ENCODE measurements around the gene KRT4. TPM values are rescaled to one million over a fixed set of nuclear protein-coding genes. Genes with fewer than 3 reads are reported as not detected.

KRT4 gene
- polyA plus RNA-seq, 12 donors, result 0.23 to 677 (median 88.5) TPM; not detected in 6

DNA sequence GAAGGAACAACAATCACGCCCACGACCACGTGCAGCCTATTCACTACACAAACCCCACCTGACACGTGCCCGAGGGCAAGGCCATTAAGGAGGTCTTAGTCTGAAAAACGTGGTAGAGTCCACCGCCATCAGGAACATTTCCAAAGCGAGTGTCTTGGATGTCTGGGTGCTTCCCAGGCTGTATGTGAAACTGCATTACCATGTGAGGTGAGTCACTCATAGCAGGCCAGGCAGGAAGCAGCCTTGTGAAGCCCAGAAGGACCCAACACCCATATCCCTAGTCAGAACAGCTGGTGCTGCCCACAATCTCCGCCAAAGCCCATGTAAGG is 23.5 kb upstream of the KRT4 start:
- no peak for DNase-seq

DNA sequence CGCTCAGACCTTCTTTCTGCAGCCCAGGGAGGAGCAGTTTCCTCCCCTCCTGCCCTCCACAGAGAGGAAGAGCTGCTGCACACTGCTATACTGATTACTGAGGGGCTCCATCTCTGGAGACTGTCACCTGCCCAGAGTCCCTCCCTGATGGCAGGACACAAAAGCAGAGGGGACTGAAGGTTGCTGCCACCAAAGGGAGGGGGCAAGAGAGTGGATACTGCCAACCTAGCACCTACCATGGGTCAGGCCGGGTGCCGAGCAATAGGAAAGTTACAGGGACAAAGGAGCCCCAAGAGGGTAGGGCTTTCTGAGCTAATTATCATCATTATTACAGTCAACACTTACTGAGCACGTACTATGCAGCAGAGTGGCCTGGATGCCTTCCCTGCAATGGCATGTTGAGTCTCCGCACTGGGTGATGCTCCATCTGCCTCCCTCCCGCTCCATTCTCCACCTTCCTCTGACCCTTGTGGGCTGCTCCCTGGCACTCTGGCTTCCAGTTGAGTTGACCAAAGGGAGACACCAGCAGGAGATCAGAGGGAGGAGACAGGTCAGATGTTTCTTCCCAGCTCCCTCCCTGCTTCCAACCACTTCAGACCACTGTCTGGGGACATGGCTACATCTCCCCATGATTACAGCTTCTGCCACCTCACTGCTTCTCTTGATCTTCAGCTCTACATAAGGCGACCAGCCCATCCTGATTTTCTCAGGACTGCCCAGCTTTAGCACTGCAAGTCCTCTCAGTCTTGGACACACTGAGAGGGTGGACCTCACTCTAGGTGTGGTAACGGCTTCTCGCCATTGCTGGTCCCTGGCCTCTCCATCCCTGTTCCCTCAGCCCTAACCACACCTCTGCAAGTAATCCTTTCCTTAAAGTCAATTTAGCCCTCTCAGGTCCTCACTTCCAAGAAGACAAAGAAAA is 22.8 kb upstream of the KRT4 start:
- no peak for DNase-seq

DNA sequence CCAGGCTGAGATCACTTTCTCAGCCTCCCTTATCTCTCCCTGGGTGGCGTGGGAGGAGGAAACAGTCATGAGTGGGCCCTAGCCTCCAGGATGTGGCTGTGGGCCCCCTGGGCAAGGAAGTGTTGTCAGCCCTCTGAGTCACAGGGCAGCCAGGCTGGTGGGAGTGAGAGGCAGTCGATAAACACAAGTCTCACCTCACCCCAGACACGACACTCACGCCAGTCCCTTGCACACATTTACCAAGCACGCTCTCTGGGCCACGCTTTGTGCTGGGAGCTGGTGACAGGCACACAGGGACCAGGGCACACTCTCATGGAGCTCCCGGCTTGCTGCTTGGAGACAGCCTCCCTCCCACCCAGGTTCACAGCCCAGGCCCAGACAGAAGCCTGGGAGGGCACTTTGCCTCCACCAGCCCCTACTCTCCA is 22.1 kb upstream of the KRT4 start:
- DNase-seq, result no peak

DNA sequence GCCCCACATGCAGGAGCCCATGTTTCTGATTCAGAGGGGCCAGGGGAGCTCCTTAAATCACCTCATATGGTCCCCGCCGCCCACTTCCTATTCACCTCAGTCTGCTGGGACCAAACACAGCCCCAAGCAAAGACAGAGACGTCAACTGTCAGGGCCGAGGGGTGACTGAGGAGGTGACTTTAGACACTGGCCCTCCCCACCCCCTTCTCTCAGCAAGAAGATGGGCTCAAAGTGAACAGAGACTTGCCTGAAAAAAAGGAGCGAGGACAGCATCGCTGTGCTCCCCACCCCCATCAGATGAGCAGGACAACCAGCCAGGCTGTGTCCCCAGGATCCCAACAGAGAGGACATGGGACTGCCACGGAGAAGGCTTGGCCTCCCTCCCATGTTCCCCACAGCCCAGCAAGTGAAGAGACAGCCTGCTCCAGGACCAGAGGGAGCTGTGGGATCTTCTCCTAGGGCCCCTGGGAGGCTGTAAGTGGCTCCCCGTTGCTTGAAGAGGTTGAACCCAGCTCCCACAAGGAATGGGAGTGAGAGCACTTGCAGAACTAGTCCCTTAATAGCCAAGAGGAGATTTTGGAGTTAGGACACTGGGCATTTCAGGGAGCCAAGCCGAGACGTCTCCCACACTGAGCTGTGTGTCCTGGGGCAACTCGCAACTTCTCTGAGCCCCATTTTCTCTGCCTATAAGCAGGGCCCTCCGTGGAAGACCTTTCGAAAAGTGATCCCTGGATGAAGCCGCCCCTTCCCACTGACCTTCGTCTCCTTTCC is 21.5 kb upstream of the KRT4 start:
- no peak for DNase-seq

DNA sequence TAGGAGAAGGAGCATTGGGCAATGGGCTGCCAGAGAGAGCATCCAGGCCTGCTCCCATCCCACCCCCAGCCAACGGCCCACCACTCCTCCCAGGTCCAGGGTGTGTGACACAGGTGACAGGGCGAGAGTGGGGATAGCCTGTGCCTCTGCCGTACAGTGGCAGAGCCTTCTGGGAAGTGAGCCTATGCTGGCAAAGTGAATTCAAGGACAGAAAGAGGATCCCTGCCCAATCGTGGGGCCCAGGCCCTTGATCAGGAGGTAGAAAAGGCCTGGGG is 20.7 kb upstream of the KRT4 start:
- no peak for DNase-seq

DNA sequence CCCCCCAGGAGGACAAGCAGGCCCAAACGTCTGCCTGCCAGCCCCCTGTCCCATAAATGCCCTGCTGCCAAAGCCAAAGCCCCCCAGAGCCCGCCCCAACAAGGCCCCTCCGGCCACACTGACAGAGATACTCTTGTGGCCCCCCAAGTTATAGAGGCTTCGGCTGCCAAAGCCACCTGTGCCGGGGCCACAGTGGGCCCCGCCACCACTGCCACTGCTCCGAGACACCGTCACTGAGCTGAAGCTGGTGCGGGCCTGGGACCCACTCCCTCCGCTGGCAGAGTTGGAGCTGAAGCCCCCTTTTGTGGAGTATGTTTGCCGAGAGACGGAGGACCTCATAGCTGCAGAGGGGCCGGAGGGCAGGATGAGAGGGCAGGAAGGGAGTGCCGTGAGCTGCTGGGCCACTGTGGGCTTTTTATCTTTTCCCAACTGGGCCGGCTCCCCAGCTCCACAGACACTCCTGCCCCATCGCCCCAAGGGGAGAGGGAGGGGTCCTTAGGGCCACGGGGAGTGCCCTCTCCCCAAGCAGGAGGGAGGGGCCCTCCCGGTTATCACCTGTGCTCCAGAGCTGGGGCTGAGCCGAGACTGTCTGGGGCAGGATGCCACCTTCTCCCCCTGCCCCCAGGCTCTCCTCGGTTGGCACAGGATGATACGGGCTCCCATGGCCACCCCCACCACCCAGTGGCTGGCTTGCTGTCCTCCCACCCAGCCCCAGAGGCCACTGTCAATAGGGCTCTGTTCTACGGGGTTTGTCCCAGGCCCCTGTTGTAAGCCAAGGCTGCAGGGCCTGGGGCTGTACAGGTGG is 20.2 kb upstream of the KRT4 start, which contains the start of gene KRT79:
KRT79 (minus strand) TSS at position 390 of the 805 bp plus-strand sequence; CDS start at position 339, 51 bp downstream.
- DNase-seq, result no peak

DNA sequence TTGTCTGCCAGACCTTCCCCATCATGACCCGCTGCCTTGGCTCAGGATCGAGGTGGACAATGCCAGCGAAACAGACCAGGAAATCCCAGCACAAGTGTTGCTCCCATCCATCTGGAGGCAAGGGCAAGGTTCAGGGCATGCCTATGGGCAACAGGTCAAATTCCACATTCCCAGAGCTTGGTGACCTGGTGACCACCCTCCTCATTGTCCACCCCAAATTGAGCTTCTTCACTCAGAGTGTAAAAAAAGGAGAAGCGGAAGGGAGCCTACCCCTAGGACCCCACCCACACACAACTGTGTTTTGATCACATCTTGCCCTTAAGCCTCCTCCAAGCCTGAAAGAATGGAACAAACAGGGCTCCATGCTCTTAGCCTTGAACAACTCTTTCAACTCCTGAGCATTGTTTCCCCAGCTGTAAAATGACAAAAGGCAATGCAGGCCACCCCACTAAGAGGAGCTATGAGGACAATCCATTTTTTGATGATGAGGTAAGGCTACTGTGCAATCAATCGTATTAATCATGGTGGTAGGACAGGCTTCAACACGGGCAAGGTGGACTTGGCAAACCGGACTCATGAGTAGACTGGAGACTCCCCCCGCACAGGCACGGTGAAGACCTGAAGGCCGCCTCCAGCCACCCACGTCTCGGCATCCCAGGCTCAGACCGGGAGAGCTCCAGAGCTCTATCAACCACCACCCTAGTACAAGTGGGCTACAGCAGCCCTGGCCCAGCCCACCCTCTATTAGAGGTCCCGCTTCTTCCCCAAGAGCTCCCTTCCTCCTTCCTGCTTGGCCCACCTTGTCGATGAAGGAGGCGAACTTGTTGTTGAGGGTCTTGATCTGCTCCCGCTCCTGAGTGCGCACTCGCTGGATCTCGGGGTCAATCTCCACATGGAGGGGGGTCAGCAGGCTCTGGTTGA is 19.3 kb upstream of the KRT4 start:
- no peak for DNase-seq

DNA sequence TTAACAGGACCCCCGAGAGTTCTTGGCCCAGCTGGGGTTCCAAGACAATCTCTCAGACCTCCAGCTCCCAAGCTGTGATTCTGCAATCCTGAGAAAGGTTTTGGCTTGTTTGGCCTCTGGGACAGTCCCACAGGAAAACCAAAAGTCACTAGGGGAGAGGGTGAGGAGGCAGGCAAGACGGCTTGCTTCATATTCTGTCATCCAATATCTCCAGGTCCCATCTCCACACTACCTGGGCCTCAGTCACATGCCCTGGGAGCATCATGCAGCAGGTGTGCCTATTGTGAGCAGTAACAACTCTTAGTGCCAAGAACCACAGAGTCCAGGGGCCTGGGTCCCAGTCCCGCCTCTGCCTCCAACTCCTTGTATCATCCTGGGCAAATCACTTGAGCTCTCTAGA is 18.5 kb upstream of the KRT4 start:
- DNase-seq, result no peak

DNA sequence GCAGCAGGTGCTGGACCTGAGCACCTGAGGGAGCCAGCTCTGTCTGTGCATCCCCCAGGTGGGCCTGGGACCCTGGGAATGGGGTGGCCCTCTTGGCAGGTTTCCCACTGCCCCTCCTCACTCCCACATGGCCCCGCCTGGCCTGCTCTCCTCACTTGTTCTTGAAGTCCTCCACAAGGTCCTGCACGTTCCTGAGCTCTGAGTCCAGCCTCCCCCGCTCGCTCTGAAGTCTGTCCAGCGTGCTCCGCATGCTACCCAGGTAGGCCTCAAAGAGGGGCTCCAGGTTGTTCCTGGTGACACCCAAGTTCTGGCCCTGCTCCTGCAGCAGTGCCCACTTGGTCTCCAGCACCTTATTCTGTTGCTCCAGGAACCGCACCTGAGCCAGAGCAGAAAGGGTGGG is 17.3 kb upstream of the KRT4 start:
- DNase-seq, result no peak

DNA sequence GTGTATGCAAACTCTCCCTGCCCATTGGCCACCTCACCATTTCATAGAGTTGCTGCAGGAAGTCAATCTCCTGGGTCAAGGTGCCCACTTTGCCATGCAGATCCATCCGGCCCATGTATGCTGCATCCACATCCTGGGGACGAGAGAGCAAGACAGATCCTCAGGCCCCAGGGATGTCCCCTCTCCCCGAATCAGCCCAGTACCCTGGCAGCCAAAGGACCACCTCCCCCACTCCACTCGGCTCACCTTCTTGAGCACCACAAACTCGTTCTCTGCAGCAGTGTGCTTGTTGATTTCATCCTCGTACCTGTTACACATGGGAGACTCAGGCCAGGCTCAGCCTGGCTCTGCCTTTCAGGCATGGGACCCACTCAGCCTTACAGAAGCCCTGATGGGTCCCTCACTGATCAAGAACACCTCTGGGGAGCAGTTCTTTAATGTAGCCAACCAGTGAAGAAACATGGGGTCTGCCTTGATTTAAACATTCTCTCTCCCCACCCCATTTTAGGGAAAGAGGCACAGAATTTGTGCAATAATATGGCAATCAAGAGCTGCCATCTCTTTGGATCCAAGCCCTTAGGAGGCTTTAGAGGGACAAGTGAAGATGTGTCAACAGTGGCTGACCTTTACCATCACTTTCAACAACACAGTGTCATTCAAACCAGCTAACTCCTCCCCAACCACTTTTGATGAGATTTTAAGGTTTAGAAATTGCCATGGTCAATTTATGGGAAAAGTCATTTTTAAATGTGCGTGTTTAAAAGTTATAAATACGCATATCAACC is 16.3 kb upstream of the KRT4 start:
- no peak for DNase-seq

DNA sequence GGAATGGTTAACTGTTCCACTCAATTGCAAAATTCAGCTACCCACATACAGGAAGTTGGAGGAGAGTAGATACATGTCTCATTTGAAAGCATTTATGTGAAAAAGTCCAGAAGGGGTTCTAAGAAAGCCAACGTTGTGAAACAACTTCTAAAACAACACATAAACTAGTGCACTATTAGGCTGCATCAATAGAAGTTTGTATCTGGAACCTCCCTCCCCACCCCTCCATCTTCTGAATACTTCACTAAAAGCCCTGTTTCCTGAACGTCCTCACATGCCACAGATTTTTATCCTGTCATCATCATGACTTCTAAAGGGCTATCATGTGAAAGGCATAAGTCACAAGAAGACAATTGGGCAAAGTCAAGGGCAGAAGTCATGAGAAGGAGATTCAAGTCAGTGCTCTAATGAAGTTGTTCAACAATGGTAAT is 14.7 kb upstream of the KRT4 start:
- DNase-seq, result no peak

DNA sequence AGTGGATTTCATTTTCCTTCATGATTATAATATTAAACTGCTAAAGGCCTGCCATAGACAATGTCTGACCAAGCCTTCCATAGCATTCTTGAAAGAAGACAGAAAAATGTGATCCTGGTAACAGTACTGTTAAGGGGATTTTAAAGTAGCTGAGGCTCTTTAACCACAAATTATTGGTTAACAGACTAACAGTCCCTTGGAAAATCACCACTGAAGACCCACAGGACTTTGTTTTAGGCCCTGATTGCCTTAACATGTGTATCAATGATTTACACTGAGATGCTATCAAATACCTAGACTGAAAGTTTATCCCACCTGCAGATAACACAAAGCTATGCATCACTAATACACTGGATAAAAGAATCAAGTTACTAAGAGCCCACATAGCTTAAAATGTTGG is 14.2 kb upstream of the KRT4 start:
- DNase-seq, result no peak

DNA sequence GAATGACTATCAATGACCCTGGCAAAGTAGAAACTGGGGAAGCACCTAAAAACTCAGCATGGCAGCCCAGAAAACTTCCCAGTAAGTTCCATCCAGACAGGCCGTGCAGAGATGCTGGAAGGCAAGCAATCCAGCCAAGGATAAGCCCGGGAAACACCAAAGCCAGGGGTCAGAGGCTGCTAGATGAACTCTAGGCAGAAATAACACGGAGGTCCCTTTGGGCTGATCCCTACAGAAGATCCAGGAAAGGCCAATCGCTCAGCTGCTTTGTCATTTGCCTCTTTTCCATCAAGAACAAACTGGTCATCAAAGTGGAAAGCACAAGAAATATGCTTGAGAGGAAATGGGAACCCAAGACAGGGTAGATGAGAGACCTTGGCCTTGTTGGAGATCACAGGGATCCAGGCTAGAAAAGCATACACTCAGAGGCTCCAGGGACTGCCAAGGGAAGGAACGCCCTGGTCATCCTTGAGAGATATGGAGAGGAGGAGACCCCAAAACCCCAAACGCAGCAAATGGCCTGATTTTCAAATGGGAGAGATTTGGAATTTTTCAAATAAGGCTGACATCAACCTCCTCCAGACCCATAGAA is 13.7 kb upstream of the KRT4 start:
- no peak for DNase-seq

DNA sequence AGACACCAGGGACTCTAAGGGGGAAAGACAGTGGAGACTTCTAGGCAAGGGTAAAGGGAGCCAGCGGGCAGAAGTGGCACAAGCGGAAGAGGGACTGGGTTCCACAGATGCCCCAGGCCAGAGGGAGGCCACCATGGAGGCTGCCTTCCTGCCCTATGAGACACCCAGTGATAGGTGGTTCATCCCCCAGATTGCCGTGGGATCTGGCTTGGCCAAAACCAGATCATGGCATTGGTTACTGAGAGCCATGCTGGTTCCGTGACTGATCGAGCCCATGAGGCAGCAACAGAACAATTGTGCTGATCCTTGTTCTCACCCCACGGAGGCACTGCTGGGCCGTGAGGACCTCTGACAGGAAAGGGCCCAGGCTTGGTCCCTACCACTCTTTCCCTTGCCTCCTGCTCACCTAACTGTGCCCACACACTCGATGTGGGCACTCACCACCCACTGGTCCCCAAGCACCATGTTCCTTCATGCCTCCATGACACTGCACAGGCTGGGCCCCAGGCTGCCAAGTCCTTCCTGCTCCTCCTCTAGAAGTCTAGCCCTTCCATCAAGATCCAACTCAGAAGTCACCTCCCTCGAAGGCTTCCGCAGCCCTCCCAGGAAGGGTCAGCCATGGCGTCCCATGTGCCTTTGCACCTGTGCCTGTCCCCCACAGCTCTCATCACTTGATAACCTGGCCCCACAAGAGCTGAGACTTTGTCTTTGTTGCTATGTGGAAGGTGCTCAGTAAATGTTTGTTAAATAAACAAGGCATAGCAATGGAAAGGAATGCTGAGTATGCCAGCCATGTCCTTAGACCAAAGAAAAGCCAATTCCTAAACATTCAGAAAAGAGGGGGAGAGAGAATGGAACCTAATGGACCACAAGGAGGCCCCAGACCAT is 12.9 kb upstream of the KRT4 start:
- DNase-seq, result no peak

DNA sequence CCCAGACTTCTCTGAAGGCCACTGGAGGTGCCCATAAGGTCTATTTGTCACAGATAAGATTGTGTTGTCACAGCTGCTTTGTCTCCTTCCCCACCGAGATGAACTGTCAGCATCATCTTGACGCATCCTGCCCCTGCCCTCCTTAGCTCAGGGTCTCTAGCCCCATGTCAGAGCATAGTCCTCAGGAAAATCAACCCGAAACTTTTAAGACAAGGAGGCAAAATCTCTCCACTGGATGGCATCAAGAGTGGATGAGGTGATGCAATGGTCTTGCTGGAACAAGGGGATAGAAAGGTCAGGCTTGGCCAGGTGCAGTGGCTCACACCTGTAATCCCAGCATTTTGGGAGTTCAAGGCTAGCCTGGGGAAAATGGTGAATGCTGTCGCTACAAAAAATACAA is 12.0 kb upstream of the KRT4 start:
- no peak for DNase-seq

DNA sequence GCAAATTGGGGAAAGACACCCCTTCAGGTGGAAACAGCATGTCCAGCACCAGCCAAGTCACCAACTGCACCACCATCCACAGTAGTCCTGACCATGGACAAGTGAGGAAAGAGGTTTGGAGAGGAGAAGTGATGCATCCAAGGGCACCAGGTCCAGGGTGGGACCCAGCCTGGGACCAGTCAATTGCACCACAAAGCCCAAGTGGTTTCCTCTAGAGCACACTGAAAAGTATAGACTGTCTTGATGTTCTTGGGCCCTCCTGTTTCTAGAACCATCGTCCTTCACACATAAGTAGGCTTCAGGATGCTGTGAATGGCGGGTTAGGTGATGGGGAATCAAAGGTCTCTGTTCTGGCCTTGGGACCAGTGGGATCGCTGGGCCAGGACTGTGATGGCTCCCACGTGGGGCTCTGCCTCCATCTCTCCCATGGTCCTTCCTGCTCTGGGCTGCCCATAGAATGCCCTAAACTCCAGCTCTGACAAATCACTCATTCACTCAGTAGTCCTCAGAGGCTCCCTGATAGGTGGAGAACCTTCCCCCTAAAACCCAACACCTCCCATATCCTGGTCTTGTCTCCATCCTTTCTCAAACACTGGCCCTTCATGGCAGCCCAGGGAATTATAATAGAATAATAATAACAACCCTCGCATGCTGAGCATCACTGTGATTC is 11.0 kb upstream of the KRT4 start:
- DNase-seq, result no peak

DNA sequence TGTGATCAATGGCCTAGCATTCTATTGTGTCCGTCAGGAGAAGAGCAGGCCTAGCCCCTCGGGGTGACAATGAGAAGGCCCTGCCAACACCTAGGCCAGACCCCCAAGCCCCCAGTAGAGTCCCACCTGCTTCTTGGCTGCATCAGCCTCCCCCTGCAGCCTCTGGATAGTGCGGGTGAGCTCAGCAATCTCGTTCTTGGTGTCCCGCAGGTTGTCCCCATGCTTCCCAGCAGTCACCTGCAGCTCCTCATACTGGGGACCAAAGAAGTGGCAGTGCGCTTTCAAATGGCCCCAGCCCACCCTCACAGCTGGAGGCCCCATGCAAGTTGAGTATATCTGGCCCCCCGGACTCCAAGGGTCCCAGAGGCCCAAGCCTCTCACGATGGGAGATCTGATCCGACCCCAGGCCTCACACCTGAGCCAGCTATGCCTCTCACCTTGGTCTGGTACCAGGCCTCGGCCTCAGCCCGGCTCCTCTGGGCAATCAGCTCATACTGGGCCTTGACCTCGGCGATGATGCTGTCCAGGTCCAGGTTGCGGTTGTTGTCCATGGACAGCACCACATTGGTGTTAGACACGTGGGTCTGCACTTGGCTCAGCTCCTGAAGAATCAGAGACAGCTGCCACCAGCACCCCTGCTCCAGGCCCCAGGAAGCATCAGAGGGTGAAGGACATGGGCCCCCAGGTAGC is 10.0 kb upstream of the KRT4 start:
- DNase-seq, result no peak
